ENCODE results near the gene PPP2R3C. TPM values are rescaled to one million over a fixed set of nuclear protein-coding genes. Genes with fewer than 3 reads are reported as not detected.

Gene PPP2R3C
- total RNA-seq, 1 donor from 2014 or later: 24.5 TPM

DNA sequence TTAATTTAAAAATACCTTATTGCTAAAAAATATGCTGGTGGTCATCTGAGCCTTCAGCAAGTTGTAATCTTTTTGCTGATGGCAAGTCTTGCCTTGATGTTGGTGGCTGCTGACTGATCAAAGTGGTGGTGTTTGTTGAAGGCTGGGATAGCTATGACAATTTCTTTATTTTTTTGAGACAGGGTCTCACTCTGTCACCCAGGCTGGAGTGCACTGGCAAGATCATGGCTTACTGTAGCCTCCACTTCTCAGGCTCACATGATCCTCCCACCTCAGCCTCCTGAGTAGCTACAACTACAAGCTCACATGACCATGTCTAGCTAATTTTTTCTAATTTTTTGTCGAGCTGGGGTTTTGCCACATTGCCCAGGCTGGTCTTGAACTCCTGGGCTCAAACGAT is 25.4 kb upstream of the PPP2R3C start:
- TF ChIP-seq, protein P1, sequence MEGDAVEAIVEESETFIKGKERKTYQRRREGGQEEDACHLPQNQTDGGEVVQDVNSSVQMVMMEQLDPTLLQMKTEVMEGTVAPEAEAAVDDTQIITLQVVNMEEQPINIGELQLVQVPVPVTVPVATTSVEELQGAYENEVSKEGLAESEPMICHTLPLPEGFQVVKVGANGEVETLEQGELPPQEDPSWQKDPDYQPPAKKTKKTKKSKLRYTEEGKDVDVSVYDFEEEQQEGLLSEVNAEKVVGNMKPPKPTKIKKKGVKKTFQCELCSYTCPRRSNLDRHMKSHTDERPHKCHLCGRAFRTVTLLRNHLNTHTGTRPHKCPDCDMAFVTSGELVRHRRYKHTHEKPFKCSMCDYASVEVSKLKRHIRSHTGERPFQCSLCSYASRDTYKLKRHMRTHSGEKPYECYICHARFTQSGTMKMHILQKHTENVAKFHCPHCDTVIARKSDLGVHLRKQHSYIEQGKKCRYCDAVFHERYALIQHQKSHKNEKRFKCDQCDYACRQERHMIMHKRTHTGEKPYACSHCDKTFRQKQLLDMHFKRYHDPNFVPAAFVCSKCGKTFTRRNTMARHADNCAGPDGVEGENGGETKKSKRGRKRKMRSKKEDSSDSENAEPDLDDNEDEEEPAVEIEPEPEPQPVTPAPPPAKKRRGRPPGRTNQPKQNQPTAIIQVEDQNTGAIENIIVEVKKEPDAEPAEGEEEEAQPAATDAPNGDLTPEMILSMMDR (conservative IDR thresholded peaks at IDR 0.05; ENCODE audit: low read depth, low read length): no peak
- no peak overlapping the region for H3K4me3 ChIP-seq (ENCODE audit: low read depth, low read length)
- DNase-seq (ENCODE audit: low read depth): no peak

DNA sequence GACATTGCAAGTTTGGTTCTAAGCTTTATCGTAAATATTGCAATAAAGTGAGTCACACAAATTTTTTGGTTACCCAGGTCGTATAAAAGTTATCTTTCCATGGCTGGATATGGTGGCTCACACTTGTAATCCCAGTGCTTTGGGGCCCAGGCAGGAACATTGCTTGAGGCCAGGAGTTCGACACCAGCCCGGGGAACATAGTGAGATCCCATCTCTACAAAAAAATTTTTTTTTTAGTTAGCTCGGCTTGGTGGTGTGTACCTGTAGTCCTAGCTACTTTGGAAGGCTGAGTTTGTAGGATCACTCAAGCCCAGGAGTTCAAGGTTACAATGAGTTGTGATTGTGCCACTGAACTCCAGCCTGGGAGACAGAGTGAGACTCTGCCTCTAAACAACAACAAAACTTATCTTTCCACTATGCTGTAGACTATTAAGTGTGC is 24.9 kb upstream of the PPP2R3C start:
- DNase-seq (ENCODE audit: low read depth): no peak
- TF ChIP-seq, protein P1 (conservative IDR thresholded peaks at IDR 0.05; ENCODE audit: low read depth, low read length): no peak
- no peak overlapping the region for H3K4me3 ChIP-seq (ENCODE audit: low read depth, low read length)

DNA sequence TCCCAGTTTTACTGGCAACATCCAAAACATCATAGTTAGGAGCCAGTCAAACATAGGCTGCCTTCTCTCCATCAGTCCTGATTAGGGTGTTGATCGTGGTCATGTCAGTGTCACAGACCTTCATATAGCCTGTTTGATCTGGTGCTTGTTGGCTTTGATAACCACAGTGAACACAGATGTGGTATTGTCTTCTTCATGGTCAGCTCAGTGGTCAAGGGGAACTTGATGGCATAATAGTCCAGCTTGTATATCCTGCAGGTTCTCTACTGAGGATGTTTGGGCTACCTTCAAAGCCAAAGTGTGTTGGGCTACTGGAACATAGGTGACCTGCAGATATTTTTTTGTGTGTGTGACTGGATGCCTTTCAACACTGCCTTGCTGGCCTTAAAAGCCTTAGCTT is 22.2 kb upstream of the PPP2R3C start:
- no peak overlapping the region for H3K4me3 ChIP-seq (ENCODE audit: low read depth, low read length)
- DNase-seq (ENCODE audit: low read depth): no peak
- TF ChIP-seq, protein P1 (conservative IDR thresholded peaks at IDR 0.05; ENCODE audit: low read depth, low read length): no peak

DNA sequence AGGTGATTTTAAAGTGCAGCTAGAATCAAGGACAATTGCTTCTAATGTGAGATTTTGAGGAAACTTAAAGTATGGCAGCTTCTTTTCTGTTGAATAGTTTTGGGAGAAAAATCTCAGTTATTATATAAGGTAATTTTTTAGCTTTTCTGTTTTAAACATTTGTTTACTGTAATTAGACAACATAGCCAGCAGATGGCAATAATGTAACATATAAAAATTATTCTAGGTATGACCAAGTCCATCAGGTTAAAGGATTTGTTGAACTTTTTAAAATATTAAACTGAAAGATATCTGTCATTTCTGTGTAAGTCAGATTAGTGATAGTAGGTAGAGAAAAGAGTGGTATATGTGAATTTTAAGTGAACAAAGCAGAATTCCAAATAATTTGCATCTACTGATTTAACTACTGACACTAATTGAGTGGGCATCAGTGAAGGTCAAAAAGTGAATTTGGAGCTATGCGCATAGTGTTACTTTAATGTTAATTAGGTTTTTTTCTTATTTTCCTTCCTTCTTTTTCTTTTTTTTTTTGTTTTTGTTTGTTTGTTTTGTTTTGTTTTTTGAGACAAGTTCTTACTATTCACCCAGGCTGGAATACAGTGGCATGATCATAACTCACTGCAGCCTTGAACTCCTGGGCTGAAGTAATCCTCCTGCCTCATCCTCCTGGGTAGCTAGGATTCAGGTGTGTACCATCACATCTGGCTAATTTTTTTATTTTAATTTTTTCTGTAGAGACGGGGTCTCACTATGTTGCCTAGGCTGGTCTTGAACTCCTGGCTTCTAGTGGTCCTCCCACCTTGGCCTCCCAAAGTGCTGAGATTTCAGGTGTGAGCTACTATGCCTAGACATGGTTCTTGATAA is 19.2 kb upstream of the PPP2R3C start:
- no peak for DNase-seq (ENCODE audit: low read depth)
- no peak overlapping the region for H3K4me3 ChIP-seq (ENCODE audit: low read depth, low read length)
- TF ChIP-seq, protein P1 (conservative IDR thresholded peaks at IDR 0.05; ENCODE audit: low read depth, low read length): no peak

DNA sequence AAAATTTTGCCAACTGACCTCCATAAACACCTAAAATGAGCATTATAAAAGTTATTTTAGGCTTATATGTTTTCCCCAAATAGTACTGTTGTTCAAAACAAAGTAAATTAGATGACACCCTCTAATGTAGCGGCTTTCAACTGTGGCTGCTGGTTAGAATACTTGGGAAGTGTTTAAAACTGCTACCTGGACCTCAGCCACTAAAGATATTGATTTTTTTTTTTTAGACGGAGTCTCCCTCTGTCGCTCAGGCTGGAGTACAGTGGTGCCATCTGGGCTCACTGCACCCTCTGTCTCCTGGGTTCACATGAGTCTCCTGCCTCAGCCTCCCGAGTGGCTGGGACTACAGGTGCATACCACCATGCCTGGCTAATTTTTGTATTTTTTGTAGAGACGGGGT is 16.8 kb upstream of the PPP2R3C start:
- no peak overlapping the region for H3K4me3 ChIP-seq (ENCODE audit: low read depth, low read length)
- TF ChIP-seq, protein P1 (conservative IDR thresholded peaks at IDR 0.05; ENCODE audit: low read depth, low read length): no peak
- no peak for DNase-seq (ENCODE audit: low read depth)

DNA sequence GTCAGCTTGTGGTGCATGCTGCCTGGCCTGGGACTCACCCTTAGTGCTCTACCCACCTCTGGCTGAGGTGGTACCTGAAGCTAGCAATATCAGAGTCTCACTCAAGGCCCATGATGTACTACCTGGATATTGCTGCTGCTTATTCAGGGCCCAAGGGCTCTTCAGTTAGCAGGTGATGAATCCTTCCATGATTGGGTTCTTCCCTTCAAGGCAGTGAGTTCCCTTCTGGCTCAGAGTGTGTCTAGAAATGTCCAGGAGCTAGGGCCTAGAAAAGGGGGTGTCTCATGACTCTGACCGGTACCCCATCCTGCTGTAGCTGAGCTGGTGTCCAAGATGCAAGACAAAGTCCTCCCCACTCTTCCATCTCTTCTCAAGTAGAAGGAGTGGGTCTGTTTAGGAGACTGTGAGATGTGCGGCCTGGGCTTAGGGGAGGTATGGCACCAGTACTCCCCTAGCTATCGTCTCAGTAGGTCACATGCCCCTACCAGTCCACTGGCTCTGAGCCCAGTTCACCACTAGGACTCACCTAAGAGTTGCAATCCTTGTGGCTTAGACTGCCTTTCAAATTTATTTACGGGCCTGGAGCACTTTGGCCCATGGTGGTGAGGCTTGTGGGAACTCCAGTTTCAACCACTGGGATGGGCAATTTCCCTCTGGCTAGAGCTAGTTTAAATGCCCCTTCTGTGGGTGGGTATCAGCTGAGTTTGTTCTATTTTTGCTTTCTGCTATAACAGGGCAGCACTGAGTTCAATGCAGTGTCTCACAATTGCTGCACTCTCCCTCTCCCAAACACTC is 12.7 kb upstream of the PPP2R3C start:
- DNase-seq (ENCODE audit: low read depth): no peak
- TF ChIP-seq, protein P1 (conservative IDR thresholded peaks at IDR 0.05; ENCODE audit: low read depth, low read length): no peak
- no peak overlapping the region for H3K4me3 ChIP-seq (ENCODE audit: low read depth, low read length)
